Stomach (tissue), 9 donors: ENCODE results near the gene SLC35F4. TPM values are rescaled to one million over a fixed set of nuclear protein-coding genes. Genes with fewer than 3 reads are reported as not detected.

Experiments
- DNase-seq, 2 donors: peaks; one replicate each; pipeline versions ENCODE4 v3.0.0 to v3.0.0-alpha.2; 2013 to 2019
- H3K27ac ChIP-seq, 5 donors: fragments of 200-600 bp in 4 of 5; sonication (generic) in 4 of 5; one replicate each; pipeline ENCODE4 v1.5.1; 2013 to 2019; ENCODE audit warnings: mild to moderate bottlenecking in 1 of 5, moderate library complexity in 1 of 5
- H3K27me3 ChIP-seq, 3 donors: fragments of 200-600 bp; sonication (generic); one replicate each; pipeline ENCODE4 v1.5.1; 2017 to 2019; ENCODE audit warnings: mixed run types in 1 of 3
- H3K36me3 ChIP-seq, 4 donors: fragments of 200-600 bp; sonication (generic); 1 replicate in 3 of 4; 2 replicates in 1 of 4; pipeline ENCODE4 v1.5.1; 2016 to 2019
- H3K4me1 ChIP-seq, 4 donors: fragments of 200-600 bp; sonication (generic); one replicate each; pipeline ENCODE4 v1.5.1; 2016 to 2019
- H3K4me3 ChIP-seq, 4 donors: fragments of 200-600 bp; sonication (generic) in 3 of 4; one replicate each; pipeline ENCODE4 v1.5.1; 2016 to 2019; ENCODE audit warnings: mild to moderate bottlenecking in 1 of 4
- H3K9me3 ChIP-seq, 4 donors: fragments of 200-600 bp; sonication (generic); one replicate each; pipeline ENCODE4 v1.5.1; 2016 to 2019
- EP300 ChIP-seq: sonication (generic); formaldehyde crosslinking; IDR thresholded peaks from one replicate; pipeline ENCODE4 v1.6.1; 2017; ENCODE audit warnings: antibody characterized with exemption
- POLR2A ChIP-seq, 4 donors: fragments of 450-650 bp; IDR thresholded peaks; one replicate each; pipeline ENCODE4 v1.6.1; 2016; ENCODE audit warnings: antibody characterized with exemption in 4 of 4, control low read depth in 2 of 4, mild to moderate bottlenecking in 1 of 4, moderate library complexity in 1 of 4
- POLR2AphosphoS5 ChIP-seq, 3 donors: sonication (generic); formaldehyde crosslinking; IDR thresholded peaks; one replicate each; pipeline ENCODE4 v1.6.1; 2016; ENCODE audit warnings: antibody characterized with exemption in 3 of 3
- WGBS, 5 donors: extraction: QIAGEN DNeasy Blood & Tissue Kit in 3 of 5; methylation state at CpG; one replicate each; pipeline versions ENCODE4 v1.1.5 to v1.1.7; 2013 to 2018; 5-methylcytosine and 5-hydroxymethylcytosine counted together
- intact Hi-C: fragments of 100-400 bp; cut with DNase I; formaldehyde crosslinking; loops from one replicate; pipeline ENCODE4 v1.15.1; 2023; ENCODE audit warnings: low total_unique reads
- polyA plus RNA-seq, 3 donors: library from polyadenylated mRNA; stranded (reverse); fragments of 200-250 nt; gene quantifications; one replicate each; pipeline ENCODE4 v1.2.3, GENCODE V29; 2013
- total RNA-seq, 5 donors: library from RNA; depleted of rRNA; stranded (reverse); fragments of >200 nt; gene quantifications; one replicate each; pipeline versions ENCODE4 v1.1.0 to v1.2.3, GENCODE V29; 2014 to 2016
- TF ChIP-seq, protein P1 (sequence below), 7 experiments: fragments of 450-650 bp in 4 of 7; fragments of 200-600 bp in 3 of 7; sonication (generic) in 3 of 7; IDR thresholded peaks; one replicate each; pipeline ENCODE4 v1.5.1; 2016 to 2019; ENCODE audit warnings: antibody characterized with exemption in 7 of 7, control low read depth in 2 of 7, mild to moderate bottlenecking in 1 of 7
- donor health status: healthy with polysubstance abuse.
- donor health status: Bipolar disorder and iron deficiency.
- donor health status: healthy.

Gene SLC35F4
- total and polyA plus RNA-seq, 8 donors = 0.19 TPM; not detected in 7

- no peak overlapping the region for H3K4me3 ChIP-seq
- TF ChIP-seq, protein P1, sequence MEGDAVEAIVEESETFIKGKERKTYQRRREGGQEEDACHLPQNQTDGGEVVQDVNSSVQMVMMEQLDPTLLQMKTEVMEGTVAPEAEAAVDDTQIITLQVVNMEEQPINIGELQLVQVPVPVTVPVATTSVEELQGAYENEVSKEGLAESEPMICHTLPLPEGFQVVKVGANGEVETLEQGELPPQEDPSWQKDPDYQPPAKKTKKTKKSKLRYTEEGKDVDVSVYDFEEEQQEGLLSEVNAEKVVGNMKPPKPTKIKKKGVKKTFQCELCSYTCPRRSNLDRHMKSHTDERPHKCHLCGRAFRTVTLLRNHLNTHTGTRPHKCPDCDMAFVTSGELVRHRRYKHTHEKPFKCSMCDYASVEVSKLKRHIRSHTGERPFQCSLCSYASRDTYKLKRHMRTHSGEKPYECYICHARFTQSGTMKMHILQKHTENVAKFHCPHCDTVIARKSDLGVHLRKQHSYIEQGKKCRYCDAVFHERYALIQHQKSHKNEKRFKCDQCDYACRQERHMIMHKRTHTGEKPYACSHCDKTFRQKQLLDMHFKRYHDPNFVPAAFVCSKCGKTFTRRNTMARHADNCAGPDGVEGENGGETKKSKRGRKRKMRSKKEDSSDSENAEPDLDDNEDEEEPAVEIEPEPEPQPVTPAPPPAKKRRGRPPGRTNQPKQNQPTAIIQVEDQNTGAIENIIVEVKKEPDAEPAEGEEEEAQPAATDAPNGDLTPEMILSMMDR (IDR thresholded peaks at IDR 0.05) = no peak
- TF ChIP-seq POLR2AphosphoS5 (IDR thresholded peaks at IDR 0.05) (no peak), POLR2A (IDR thresholded peaks at IDR 0.05) (no peak), EP300 (no peak)
- WGBS, 5 donors = 41 to 67% (median 53%) methylated on average over 2 of the region's 2 CpGs
- H3K27ac ChIP-seq = no peak overlapping the region
- H3K36me3 ChIP-seq = no peaks in the 10 kb centered on the region
- no peaks in the 10 kb centered on the region for H3K4me1 ChIP-seq
- intact Hi-C loops = no loop called here
- H3K27me3 ChIP-seq = no peaks in the 10 kb centered on the region
- no peaks in the 10 kb centered on the region for H3K9me3 ChIP-seq
- DNase-seq = no peak
These were observed 53.8 kb downstream of the SLC35F4 start for GRCh38 chr14:57811998-57812546.

GRCh38 chr14:57809808-57810207 is 56.1 kb downstream of the SLC35F4 start:
- WGBS, 5 donors = 38 to 61% (median 46%) methylated on average over 1 of the region's 1 CpG
- Histone ChIP-seq H3K27ac (no peak overlapping the region), H3K4me3 (no peak overlapping the region), H3K36me3 (no peaks in the 10 kb centered on the region), H3K9me3 (no peaks in the 10 kb centered on the region), H3K4me1 (no peaks in the 10 kb centered on the region), H3K27me3 (no peaks in the 10 kb centered on the region)
- no peak for TF ChIP-seq EP300
- TF ChIP-seq POLR2A (IDR thresholded peaks at IDR 0.05) = no peak
- TF ChIP-seq POLR2AphosphoS5 (IDR thresholded peaks at IDR 0.05) = no peak
- DNase-seq = no peak
- intact Hi-C loops = no loop called here

DNA sequence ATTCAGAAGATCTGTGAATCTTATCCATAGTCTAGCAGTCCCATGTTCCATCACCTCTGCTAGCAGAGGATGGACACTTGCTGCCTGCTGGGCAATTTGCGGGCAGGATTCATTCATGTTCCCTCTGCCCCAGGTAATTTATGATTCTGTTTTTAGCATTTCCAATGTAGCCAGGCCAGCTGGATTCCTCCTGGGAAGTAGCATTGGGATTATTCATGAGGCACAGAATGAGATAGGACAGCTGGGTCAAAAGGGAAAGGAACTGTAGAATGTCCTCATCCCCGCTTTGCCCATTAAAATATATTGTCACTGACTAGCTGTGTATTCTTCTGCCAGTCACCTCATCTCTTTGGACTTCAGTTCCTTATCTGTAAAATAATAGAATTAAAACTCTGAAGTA is 68.7 kb downstream of the SLC35F4 start:
- no peak overlapping the region for H3K4me3 ChIP-seq
- intact Hi-C loops = no loop called here
- H3K36me3 ChIP-seq = no peaks in the 10 kb centered on the region
- no peak for DNase-seq
- 64 to 94% (median 73%) methylated on average over 2 of the region's 2 CpGs for WGBS, 5 donors
- no peak for TF ChIP-seq POLR2AphosphoS5 (IDR thresholded peaks at IDR 0.05)
- no peaks in the 10 kb centered on the region for H3K4me1 ChIP-seq
- no peaks in the 10 kb centered on the region for H3K27me3 ChIP-seq
- no peak overlapping the region for H3K27ac ChIP-seq
- peaks cover 0 to 8% (median 5%) of the 10 kb centered on the region in 4 donors for H3K9me3 ChIP-seq

- DNase-seq = no peak
These were observed 69.3 kb downstream of the SLC35F4 start for GRCh38 chr14:57796556-57796955.

DNA sequence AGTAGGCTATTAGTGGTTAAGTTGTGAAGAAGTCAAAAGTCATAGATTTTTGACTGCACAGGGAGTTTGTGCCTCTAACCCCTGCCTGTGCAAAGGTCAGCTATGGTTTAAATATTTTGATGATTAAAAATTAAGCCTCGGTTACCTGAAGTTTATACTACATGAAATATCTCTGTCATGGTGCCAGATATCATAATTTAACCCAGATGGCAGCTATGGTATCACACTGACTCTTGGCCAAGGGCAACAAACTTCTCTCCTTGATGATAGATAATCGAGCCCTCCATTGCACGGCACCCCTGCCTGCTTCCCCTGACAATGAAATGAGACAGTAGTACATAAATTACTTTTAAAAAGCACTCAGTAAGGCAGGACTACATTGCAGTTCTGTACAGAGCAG is 80.8 kb downstream of the SLC35F4 start:
- Histone ChIP-seq H3K36me3 (no peaks in the 10 kb centered on the region), H3K4me3 (no peak overlapping the region), H3K4me1 (no peaks in the 10 kb centered on the region), H3K9me3 (peaks cover 0 to 41% (median 23%) of the 10 kb centered on the region in 4 donors), H3K27ac (no peak overlapping the region), H3K27me3 (no peaks in the 10 kb centered on the region)
- 17 to 35% (median 21%) methylated on average over 3 of the region's 3 CpGs for WGBS, 5 donors
- intact Hi-C loops = no loop called here
- DNase-seq = no peak
- TF ChIP-seq, protein P1 (IDR thresholded peaks at IDR 0.05) = no peak
- TF ChIP-seq POLR2A (IDR thresholded peaks at IDR 0.05) = no peak
- TF ChIP-seq EP300 = no peak
- TF ChIP-seq POLR2AphosphoS5 (IDR thresholded peaks at IDR 0.05) = no peak

More at GRCh38 chr14:57796556-57796955, 69.3 kb downstream of the SLC35F4 start:
- peaks cover 0 to 8% (median 5%) of the 10 kb centered on the region in 4 donors for H3K9me3 ChIP-seq
- TF ChIP-seq, protein P1 (IDR thresholded peaks at IDR 0.05) = no peak
- TF ChIP-seq EP300 = no peak
- intact Hi-C loops = no loop called here
- H3K4me1 ChIP-seq = no peaks in the 10 kb centered on the region
- H3K4me3 ChIP-seq = no peak overlapping the region
- H3K27me3 ChIP-seq = no peaks in the 10 kb centered on the region
- no peaks in the 10 kb centered on the region for H3K36me3 ChIP-seq
- no peak overlapping the region for H3K27ac ChIP-seq
